Stimulated activated CD4-positive, alpha-beta T cell treated with anti-CD3 and anti-CD28 coated beads, Interleukin-1b, Interleukin-23, amount 100 ng/mL, for 24 hours (primary cell): ENCODE results near the gene SLC35E1.
"Not testable (repeated sequence)": the region's sequence is repeated elsewhere in the genome, so short reads cannot be mapped to it uniquely, and the experiment has no call there.

ENCODE experiments used
- DNase-seq, 4 experiments: peaks; one replicate each; pipeline ENCODE4 v3.0.0-alpha.2; 2020; ENCODE audit warnings: low read depth in 4 of 4, low spot score in 1 of 4

The SLC35E1 gene

DNA sequence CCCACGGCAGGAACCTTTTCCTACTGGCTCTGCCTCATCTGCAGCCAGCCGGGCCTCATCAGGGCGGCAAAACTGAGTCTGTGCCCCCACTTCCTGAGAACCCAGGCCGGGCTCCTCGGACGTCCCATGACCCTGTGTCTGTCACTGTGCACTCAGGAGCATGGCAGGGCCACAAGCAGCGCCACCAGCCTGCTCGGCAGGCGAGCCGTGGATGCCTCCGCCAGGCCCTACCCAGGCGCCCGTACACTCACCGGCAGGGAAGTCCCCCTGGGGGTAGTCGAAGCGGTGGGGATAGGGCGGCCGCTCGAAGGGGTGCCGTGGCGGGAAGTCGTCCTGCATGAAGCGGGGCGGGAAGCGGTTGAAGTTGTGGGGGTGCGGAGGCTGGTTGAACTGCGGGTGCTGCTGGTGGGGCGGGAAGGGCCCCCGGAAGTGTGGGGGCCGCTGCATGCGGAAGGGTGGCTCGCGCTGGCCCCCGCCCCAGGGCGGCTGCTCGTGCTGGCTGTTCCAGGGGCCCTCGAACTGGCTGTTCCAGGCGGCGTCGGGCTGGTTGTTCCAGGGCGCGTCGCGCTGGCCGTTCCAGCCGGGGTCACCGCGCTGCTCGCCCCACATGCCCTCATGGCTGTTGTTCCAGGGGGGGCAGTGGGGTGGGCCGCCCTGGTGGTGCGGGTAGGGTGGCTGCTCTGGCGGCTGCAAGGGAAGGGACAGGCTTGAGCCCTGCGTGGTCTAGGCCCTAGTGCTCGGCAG lies 47.1 kb downstream of the SLC35E1 start:
- DNase-seq: no peak

DNA sequence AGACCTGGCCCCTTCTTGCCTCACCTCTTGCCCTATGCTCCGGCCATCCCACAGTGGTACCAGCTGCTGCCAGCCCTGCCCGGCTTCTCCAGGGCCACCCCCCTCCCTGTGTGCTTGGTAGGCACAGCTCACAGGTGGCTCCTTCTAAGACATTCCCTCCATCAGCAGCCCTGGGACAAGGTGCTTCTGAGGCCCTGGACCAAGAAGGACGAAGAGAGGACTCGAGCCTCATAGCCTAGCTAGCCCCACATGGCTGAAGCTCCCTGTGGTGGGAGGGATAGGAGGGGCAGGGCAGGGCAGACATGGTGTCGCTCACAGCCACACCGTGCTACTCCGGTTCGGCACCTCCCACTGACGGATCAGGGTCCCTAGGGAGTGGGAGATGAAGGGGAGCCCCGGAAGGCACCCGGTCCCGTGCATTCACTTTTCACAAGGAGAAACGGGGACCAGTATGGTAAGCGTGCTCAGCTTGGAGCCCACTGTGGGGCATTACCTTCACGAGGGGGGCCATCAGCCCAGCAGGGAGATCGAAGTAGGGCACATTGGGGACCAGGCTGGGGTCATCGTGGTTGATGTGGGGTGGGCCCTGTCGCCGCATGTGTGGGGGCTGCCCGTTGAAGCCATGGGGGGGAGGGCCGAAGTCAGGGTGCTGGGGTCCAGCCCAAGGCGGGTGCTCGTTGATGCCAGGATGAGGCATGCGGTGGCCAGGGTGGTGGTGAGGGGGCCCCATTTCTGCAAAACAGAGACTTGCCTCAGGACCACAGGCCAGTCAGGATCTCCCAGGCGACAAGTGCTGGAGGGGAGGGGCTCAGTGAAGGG lies 49.4 kb downstream of the SLC35E1 start:
- DNase-seq: no peak

DNA sequence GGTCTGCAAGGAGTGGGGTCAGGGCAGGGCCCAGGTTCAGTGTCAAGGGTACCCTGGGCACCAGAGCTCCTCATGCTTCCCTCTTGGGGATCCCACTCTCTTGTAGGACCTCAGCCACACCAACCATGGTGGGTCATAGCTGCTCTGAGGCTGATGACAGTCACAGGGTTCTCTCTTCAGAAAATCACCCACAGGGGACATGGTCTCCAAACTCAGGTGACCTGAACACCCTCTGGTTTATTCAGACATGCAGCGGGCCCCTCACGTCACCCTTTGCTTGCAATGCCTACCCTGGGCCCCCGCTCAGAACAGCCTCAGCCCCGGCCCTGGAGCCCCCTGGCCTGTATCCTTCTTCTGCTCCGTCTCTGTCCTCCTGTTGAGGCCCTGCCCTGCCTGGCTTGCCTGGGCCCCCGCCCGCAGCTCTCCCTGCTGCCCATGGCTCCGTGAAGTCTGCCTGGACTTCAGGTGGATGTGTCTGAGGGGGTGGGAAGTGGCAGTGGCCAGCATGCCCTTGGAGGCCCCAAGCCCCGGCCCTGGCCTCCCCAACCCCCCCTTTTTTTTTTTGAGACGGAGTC lies 50.4 kb downstream of the SLC35E1 start:
- no peak for DNase-seq

DNA sequence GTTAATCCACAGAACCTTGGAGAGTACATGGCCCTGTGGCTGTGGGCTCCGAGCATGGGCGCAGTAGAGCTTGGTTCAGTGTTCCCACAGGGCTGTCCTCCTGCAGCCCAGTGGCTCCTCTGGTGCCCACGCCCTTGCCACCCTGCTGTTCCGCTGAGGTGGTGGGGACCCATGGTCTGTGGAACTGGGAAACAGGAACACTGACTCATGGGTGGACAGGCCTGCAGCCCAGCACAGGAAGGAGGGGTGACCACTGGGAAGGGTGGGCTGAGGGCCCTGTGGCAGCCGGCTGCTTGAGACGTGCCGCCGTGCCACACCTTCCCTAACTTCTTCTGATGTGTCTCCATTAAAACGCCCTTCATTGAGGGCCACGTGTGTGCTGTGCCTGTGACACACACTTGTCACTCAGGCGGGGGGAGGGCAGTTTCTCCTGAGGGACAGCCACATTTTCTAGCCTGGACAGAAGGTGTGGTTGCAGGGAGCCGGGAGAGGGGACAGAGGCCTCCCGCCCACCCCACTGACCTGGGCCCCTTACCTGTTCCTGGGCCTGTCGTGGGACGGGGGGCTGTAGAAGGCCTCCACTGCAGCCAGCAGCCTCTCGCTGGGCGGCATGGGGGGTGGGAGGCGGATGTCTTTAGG lies 51.1 kb downstream of the SLC35E1 start:
- no peak for DNase-seq

DNA sequence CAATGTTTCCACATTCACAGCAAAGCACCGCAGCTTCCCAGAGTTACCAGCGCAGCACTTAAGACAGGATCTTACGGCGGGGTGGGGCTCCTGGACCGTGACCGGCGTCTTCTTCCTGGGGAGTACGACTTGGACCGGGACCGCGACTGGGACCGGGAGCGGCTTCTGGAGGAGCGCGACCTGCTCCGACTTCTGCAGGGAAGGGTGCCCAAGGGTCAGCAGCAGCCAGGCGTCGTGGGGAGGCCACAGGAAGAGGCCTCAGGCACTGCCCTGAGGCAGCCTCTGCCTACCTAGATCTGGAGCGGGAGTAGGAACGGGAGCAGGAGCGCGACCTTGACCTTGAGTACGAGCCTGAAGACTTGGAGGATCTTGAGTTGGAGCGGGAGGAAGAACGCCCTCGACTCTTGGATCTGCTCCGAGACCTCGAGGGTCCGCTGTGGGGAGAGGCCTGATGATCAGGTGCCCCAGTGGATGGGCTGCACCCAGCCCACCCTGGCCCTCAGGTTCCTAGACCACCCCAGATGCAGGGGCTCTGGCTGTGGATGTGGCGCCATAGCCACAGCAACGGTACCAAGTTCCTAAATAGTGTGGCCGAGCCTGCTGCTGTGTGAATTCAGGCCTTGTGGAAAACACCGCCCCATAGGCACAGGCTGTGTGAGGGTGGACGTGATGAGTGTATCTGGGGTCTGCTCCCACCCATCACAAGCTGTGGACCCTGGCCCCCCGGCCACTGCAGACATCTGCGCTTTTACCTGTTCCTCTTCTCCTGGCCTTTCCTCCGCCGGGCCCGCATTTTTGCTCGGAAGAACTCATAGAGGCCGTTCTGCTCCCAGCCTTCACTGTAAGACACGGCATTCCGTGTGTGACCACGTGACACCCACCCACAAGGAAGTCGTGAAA lies 51.9 kb downstream of the SLC35E1 start:
- DNase-seq: no peak

DNA sequence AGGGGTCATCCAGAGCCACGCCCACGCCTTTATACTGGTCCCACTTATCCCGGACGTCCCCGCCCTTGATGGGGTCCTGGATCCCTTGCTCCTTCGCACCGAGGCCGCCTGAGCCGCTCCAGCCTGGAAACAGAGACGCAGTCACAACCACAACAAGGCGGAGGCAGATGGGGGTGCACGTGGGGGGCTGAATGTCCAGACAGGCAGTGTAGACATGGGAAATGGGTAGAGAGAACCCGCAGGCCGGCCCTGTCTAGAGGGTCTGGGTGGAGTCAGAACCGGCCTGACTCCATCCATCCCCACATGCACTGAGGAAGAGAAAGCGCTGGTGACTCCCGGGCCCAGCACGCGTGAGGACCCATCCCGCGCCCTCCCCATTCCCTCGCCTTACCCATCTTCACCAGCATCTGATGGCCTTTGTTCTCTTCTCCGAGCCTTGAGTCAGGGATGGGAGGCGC lies 53.0 kb downstream of the SLC35E1 start:
- no peak for DNase-seq

DNA sequence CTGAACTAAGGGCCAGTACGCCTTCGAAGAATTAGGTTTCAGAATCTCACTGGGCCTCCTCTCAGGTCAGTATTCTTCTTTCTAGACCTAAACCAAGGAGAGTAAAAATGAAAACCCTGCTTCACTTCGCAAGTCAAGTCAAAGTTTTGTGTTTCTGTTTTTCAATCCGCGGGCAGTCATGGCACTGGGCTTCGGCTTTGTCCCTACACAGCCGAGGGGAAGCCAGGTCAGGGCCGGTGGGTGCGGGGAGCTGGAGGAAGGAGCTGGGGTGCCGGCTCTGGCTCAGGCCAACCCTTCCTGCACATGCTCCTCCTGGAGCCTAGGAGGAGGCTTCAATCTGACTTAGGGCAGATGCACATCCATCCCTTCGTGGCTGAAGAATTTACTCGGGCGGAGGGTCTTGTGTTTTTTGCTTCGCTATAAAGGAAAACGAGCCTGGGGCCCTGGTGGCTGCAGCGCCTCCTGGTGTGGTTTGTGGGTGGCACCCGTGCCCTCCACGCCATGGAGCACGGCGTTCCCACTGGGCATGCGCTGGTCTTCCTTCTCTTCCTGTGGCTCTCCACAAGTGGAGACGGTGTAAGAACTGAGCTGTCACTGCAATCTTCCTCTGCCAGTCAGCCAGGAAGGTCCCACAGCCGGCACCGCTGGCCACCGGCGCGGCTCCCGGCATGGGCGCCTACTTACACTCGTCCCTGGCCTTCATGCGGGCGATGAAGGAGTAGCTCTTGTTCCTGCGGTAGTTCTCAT lies 53.6 kb downstream of the SLC35E1 start:
- no peak for DNase-seq

DNA sequence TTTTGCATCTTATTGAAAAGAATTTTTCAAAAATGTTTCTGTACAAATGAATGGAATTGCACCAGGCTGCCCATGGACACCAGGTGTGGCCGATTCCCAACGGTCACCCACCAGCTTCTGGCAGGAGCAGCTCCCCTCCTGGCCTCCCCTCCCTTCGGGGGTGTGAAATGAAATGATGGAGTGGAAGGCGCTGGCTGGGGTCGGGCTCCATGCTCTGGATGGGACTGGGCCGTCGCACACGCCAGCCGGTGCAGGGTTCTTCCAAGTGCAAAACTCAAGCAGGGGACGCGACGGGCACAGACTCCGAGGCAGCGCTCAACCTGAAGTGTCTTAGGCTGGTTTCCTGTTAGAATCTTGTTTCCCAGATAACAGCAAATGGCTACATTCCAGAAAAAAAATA lies 54.2 kb downstream of the SLC35E1 start:
- no peak for DNase-seq

DNA sequence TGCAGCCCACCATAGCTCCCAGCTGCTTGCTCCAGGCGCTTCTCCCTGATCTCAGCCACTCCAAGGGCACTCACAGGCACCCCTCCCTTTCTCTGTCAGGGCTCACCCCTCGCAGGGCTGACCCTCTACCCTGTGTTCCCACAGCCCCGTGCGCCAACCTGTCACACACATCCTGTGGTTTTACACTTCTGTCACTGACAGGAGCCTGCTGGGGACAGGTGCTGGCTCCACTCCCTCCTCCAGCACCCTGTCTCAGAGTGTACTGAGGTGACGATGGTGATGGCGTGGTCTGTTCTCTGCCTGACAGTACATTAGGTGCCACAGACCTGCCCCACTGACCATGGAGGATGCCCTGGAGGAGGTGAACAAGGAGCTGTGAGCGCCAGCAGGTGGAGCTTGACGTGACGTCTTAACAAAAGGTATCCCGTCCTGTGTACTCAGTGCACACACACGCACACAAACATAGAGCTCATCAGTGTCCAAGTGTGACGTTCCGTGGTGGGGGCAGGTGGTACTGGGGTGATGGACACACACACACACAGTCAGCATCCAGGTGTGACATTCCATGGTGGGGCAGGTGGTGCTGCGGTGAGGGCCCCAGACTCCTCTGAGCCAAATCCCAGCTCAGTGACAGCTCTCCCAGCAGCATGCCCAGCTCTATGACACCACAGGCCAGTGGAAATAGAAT lies 55.1 kb downstream of the SLC35E1 start:
- no peak for DNase-seq

DNA sequence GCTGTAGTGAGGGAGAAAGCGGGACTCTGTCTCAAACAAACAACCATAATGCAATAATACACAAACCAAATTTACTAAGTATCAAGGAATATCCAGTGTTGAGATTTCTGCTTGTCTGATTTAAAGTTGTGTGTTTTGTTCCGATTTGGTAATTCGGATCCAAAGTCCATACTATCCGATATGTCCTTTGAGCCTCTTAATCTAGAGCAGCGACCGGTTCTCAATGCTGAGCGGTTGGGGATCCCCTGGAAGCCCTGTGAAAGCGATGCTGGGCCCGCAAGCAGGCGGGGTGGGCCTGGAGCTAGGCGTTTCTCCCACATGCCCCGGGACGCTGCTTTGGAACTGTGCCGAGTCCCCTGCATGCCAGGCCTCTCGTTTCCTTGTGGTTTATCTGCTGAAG lies 55.8 kb downstream of the SLC35E1 start:
- DNase-seq: no peak

DNA sequence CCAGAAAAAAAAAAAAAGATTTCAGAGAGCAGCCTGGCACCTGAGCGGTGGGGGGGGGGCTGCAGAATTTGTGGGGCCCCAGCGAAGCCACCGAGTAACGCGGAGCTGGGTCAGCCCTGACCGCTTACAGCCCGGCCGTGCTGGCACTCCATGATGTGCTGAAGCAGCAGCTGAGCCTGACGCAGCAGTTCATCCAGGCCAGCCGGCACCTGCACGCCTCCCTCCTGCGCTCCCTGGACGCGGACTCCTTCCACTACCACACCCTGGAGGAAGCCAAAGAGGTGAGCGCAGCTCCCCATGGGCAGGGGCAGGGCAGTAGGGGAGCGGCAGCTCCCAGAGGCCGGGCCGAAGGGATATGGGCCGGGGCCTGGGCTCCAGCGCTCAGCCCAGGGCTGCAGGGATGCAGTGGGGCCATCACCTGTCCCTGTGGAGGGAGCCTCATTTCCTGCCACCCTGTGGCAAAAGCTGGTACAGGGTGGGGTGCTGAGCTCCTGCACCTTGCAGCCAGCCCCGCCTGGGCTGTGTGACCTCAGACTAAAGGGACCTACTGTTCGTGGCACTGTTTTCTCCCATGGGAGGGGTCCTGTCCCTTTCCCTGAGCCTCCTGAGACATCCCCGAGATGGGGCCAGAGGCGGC lies 57.7 kb downstream of the SLC35E1 start:
- no peak for DNase-seq

DNA sequence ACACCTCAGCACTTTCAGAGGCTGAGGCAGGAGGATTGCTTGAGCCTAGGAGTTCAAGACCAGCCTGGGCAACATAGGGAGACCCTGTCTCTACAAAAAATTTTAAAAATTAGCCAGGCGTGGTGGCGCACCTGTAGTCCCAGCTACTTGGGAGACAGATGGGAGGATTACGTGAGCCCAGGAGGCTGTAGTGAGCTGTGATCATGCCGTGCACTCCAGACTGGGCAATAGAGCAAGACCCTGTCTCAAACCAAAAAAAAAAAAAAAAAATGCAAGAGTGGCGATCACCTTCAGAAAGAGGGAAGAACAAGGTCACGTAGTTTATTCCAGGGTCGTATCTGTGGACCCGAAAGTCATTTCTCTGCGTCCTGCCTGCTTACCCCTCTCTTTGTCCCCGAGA lies 59.6 kb downstream of the SLC35E1 start:
- not testable (repeated sequence) for DNase-seq

DNA sequence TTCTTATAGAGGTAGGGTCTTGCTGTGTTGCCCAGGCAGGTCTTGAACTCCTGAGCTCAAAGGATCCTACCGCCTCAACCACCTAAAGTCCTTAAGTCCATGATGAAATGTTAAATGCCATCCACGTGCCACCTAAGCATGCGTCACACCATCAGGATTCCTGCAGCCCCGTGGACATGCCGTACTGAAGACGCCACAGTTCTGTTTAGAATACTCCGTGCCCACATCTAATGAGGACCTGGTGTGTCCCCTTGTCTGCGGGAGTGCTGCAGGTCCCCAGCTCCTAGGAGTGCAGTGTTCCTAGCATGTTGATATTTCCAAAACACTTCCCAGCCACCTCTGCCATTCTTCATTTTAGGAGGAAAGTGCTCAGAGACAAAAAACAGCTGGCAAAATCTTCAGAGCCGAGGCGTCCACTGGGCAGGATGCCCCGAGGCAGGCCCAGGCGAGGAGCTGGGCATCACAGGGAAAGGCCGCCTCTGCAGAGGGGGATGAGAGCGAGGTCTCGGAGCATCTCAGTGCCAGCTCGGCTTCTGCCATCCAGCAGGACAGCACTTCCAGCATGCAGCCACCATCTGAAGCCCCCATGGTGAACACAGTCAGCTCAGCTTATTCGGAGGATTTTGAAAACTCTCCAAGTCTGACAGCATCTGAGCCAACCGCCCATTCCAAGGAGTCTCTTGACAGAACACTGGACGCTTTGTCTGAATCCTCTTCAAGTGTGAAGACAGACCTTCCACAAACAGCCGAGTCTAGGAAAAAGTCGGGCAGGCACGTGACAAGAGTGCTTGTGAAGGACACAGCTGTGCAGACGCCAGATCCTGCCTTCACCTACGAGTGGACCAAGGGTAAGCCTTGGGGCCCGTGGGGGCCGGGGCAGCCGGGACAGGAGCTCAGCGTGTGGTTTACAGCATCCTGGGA lies 62.8 kb downstream of the SLC35E1 start:
- DNase-seq: no peak

DNA sequence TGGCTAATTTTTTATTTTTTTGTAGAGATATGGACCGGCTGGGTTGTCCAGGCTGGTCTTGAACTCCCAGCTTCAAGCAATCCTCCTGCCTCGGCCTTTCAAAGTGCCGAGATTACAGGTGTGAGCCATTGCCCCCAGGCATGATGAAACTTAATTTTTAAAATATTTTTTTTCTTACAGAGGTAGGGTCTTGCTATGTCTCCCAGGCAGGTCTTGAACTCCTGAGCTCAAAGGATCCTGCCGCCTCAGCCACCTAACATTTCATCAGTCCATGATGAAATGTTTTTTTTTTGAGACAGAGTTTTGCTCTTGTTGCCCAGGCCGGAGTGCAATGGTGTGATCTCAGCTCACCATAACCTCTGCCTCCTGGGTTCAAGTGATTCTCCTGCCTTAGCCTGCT lies 63.7 kb downstream of the SLC35E1 start:
- DNase-seq: no peak

DNA sequence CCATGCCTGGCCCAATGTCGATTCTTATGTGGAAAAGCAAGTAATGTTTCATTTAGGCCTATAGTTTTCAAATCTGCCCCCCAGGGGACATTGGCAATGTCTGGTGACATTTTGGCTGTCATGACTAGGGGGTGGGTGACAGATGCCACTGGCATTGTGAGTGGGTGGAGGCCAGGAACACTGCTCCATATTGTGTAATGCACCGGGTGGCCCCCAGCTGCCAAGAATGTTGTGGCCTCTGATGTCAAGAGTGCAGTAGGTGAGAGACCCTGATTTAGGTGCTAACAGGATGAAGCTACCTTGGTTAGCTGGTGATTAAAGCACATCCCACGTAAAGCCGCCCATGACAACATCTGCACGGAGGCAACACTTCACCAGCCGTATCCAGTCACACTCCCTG lies 65.3 kb downstream of the SLC35E1 start:
- no peak for DNase-seq

DNA sequence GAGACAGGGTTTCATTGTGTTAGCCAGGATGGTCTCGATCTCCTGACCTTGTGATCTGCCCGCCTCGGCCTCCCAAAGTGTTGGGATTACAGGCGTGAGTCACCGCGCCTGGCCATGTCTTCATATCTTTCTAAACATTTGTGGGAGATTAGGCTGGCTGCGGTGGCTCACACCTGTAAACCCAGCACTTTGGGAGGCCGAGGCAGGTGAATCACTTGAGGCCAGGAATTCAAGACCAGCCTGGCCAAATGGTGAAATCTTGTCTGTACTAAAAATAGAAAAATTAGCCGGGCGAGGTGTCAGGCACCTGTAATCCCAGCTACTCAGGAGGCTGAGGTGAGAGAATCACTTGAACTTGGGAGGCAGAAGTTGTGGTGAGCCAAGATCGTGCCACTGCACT lies 66.1 kb downstream of the SLC35E1 start:
- DNase-seq: not testable (repeated sequence)

DNA sequence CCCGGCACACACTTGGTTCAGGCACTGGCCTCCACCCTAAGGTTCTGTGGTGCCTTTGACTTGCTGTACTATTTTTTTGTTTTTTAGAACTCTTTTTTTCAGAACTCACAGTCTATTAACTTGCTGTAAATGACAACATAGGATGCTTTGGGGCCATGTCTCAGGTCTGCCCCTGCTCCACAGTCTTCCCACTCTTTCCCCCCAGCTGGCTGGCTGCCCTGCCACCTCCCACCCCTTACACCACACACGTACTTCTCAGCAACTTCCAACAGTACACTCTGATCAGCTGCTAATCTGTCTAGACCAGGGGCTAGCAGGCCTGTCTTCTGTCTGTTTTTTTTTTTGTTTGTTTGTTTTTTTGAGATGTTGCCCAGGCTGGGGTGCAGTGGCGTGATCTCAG lies 67.9 kb downstream of the SLC35E1 start:
- DNase-seq: no peak
